ENCODE results near the gene PLCD3.

The PLCD3 gene, protein sequence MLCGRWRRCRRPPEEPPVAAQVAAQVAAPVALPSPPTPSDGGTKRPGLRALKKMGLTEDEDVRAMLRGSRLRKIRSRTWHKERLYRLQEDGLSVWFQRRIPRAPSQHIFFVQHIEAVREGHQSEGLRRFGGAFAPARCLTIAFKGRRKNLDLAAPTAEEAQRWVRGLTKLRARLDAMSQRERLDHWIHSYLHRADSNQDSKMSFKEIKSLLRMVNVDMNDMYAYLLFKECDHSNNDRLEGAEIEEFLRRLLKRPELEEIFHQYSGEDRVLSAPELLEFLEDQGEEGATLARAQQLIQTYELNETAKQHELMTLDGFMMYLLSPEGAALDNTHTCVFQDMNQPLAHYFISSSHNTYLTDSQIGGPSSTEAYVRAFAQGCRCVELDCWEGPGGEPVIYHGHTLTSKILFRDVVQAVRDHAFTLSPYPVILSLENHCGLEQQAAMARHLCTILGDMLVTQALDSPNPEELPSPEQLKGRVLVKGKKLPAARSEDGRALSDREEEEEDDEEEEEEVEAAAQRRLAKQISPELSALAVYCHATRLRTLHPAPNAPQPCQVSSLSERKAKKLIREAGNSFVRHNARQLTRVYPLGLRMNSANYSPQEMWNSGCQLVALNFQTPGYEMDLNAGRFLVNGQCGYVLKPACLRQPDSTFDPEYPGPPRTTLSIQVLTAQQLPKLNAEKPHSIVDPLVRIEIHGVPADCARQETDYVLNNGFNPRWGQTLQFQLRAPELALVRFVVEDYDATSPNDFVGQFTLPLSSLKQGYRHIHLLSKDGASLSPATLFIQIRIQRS

DNA sequence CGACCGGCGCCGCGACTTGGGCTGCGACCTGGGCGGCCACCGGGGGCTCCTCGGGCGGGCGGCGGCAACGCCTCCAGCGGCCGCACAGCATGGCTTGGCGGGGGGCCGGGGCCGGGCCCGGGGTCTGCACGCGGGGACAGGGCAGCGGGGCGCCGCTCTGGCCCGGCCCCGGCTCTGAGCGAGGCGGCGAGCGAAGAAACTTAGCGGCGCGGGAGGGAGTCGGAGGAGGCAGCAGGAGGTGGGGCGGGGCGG, at the start of gene PLCD3:
TSS of gene PLCD3 (minus strand) at position 196 of the 252 bp plus-strand sequence. CDS start at position 91, 105 bp downstream.
- no peaks in the 10 kb centered on the region for H3K27me3 ChIP-seq (ENCODE audit: control insufficient read depth in 2 of 2, insufficient read depth in 2 of 2, low read length in 2 of 2)
- H3K9ac ChIP-seq (ENCODE audit: low read depth in 1 of 2, low read length in 2 of 2): peak within 1 kb of the TSS; percentile 91 to 95
- no peaks in the 10 kb centered on the region for H3K36me3 ChIP-seq (ENCODE audit: control insufficient read depth in 2 of 2, insufficient read depth in 2 of 2, low read length in 2 of 2)
- H3K27ac ChIP-seq (ENCODE audit: low read depth in 2 of 2, low read length in 2 of 2): peak within 1 kb of the TSS; percentile 97 to 99
- H3K4me1 ChIP-seq (ENCODE audit: control insufficient read depth in 2 of 2, insufficient read depth in 2 of 2, low read length in 2 of 2): peaks cover 57 to 60% of the 10 kb centered on the region in 2 donors
- H3K9me3 ChIP-seq (ENCODE audit: control insufficient read depth in 2 of 2, low read length in 2 of 2): no peaks in the 10 kb centered on the region
- H3K4me3 ChIP-seq (ENCODE audit: low read length in 2 of 2): peak within 1 kb of the TSS; percentile 84 to 91

DNA sequence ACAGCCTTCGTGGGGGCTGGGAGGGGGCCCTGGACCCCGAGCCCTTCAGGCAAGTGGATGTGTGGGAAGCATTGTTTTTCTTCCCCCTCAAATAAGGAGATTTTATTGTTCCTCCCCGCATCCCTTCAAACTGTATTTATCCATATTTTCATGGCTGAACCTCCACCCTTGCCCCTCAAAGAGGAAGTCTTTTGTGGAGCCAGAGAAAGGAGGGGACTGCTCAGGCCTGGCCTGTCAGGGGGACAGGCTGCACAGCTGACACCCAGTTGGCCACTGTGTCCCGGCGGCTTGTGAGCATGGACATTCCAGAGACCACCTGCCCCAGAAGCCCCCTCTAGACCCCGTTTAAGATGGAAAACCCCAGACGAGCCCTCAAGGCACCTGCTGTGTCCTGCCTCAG, 45.2 kb upstream of the PLCD3 start:
- no peaks in the 10 kb centered on the region for H3K9me3 ChIP-seq (ENCODE audit: control insufficient read depth in 2 of 2, low read length in 2 of 2)
- no peak overlapping the region for H3K9ac ChIP-seq (ENCODE audit: low read depth in 1 of 2, low read length in 2 of 2)
- H3K4me1 ChIP-seq (ENCODE audit: control insufficient read depth in 2 of 2, insufficient read depth in 2 of 2, low read length in 2 of 2): peaks cover 8 to 15% of the 10 kb centered on the region in 2 donors
- no peak overlapping the region for H3K4me3 ChIP-seq (ENCODE audit: low read length in 2 of 2)
- no peak overlapping the region for H3K27ac ChIP-seq (ENCODE audit: low read depth in 2 of 2, low read length in 2 of 2)
- H3K36me3 ChIP-seq (ENCODE audit: control insufficient read depth in 2 of 2, insufficient read depth in 2 of 2, low read length in 2 of 2): no peaks in the 10 kb centered on the region
- H3K27me3 ChIP-seq (ENCODE audit: control insufficient read depth in 2 of 2, insufficient read depth in 2 of 2, low read length in 2 of 2): no peaks in the 10 kb centered on the region

DNA sequence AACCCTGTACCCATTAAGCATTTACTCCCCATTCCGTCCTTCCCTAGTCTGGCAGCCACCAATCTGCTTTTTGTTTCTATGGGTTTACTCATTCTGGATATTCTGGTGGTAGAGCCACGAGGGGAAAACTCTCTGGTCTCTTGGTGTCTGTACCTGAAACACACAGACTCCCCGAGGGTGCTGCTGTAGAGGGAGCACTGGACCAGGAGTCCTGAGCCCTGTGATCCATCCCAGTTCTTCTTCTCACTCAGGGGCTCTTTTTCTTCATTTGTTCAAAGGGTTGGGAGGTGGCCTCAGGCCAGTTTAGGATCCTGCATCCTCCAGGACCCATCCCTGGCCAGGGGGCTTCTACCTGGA, 43.4 kb upstream of the PLCD3 start:
- H3K4me1 ChIP-seq (ENCODE audit: control insufficient read depth in 2 of 2, insufficient read depth in 2 of 2, low read length in 2 of 2): peaks cover 26 to 30% of the 10 kb centered on the region in 2 donors
- peak overlapping the region in 1 of 2 donors; percentile 1 for H3K27ac ChIP-seq (ENCODE audit: low read depth in 2 of 2, low read length in 2 of 2)

DNA sequence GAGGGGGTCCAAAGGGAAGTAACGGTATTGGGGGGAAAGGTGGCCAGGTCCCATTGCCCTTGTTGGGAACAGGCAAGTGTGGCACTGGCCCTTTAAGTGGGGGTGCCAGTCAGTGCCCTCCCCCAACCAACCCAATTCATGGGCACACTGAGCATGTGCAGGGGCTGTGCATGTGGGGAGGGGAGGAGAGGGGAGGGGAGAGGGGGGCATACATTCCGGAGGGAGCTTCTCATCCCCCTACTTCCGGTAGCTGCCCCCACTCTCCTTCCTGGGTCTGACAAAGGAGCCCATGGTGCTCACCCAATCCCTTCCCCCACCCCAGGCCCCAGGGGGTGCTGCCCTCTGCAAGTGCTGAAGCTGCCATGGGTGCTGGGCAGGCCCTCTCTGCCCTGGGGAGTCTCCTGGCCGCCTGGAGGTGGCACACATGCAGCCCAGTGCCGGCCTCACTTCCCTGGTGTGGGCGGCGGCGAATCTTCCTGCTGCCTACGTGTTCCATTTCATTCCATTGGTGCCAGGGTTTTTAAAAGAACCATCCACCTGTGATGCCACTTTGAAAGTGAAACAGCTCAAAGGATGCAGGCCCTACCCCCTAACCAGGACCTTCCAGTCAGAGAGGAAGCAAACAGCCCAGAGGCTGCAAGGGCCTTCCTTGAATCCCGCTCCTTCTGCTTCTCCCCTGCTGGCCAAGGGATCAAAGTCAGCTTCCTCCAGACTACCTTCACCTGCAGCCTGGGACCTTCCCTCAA, 40.4 kb upstream of the PLCD3 start:
- H3K36me3 ChIP-seq (ENCODE audit: control insufficient read depth in 2 of 2, insufficient read depth in 2 of 2, low read length in 2 of 2): no peaks in the 10 kb centered on the region
- peak overlapping the region; percentile 87 for H3K27ac ChIP-seq (ENCODE audit: low read depth in 2 of 2, low read length in 2 of 2)
- peak overlapping the region; percentile 52 to 64 for H3K9ac ChIP-seq (ENCODE audit: low read depth in 1 of 2, low read length in 2 of 2)
- no peaks in the 10 kb centered on the region for H3K27me3 ChIP-seq (ENCODE audit: control insufficient read depth in 2 of 2, insufficient read depth in 2 of 2, low read length in 2 of 2)
- H3K4me3 ChIP-seq (ENCODE audit: low read length in 2 of 2): peak overlapping the region; percentile 53 to 66
- H3K9me3 ChIP-seq (ENCODE audit: control insufficient read depth in 2 of 2, low read length in 2 of 2): no peaks in the 10 kb centered on the region
- peaks cover 26 to 30% of the 10 kb centered on the region in 2 donors for H3K4me1 ChIP-seq (ENCODE audit: control insufficient read depth in 2 of 2, insufficient read depth in 2 of 2, low read length in 2 of 2)

More for the DNA sequence above, 43.4 kb upstream of the PLCD3 start:
- Histone ChIP-seq H3K36me3 (ENCODE audit: control insufficient read depth in 2 of 2, insufficient read depth in 2 of 2, low read length in 2 of 2) (no peaks in the 10 kb centered on the region), H3K9me3 (ENCODE audit: control insufficient read depth in 2 of 2, low read length in 2 of 2) (no peaks in the 10 kb centered on the region), H3K4me3 (ENCODE audit: low read length in 2 of 2) (no peak overlapping the region), H3K9ac (ENCODE audit: low read depth in 1 of 2, low read length in 2 of 2) (no peak overlapping the region), H3K27me3 (ENCODE audit: control insufficient read depth in 2 of 2, insufficient read depth in 2 of 2, low read length in 2 of 2) (no peaks in the 10 kb centered on the region)

DNA sequence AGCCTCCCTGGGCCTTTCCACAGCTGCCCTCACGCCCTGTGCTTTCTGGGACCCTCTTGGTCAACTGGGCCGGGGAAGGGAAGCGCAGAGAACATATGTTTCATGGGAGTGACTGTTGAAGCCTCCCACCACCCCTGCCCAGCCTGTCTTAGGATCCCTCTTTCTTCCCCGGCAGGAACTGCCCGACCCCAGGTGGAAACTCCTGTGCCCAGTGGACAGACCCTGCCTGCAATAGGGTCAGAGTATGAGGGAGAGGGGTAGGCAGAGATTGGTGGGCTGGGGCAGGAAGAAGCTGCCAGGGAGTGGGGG, 39.9 kb upstream of the PLCD3 start:
- Histone ChIP-seq H3K27ac (ENCODE audit: low read depth in 2 of 2, low read length in 2 of 2) (peak overlapping the region; percentile 87), H3K27me3 (ENCODE audit: control insufficient read depth in 2 of 2, insufficient read depth in 2 of 2, low read length in 2 of 2) (no peaks in the 10 kb centered on the region), H3K9me3 (ENCODE audit: control insufficient read depth in 2 of 2, low read length in 2 of 2) (no peaks in the 10 kb centered on the region), H3K36me3 (ENCODE audit: control insufficient read depth in 2 of 2, insufficient read depth in 2 of 2, low read length in 2 of 2) (no peaks in the 10 kb centered on the region), H3K4me1 (ENCODE audit: control insufficient read depth in 2 of 2, insufficient read depth in 2 of 2, low read length in 2 of 2) (peaks cover 26 to 30% of the 10 kb centered on the region in 2 donors), H3K9ac (ENCODE audit: low read depth in 1 of 2, low read length in 2 of 2) (peak overlapping the region; percentile 26 to 64), H3K4me3 (ENCODE audit: low read length in 2 of 2) (peak overlapping the region; percentile 53 to 66)

DNA sequence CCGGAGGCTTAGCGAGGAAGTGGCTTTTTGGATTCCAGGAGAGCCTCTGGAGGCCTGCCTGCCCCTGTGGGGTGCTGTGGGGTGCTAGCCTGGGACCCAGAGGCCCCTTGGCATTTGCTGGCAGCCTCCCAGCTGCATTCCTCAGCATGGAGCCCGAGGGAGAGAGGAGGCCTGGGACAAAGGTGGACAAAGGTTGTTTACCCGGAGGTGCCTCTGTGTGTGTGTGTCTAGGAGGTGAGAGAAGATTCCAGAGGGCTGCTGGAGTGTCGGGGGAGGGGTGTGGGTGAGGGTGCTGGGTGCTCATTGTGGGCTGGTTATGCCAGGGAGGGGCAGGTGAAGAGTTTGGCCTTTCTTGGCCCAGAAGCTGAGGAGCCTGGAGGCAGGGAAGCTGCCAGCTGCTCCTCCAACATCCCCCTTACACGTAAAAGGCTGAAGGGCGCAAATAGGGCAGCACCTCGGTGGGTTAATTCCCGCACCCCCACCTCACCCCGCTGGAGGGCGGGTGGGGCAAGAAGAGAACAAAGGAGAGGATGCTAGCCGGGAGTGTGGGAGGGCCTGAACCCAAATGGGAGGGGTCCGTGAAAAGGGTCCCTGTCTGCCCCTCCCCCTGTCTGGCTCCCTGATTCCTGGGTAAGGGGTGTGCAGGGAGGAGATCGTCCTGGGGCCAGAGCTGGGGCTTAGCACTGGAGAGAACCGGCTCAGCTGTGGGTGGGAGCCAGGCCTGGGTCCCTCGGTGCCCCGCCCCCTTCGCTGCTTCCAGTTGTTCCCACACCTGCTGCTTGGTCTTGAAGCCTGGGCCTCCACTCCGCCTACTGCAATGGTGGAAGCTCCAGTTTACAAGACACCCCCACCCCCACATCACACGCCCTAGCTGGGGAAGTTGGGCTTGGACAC, 39.3 kb upstream of the PLCD3 start:
- H3K36me3 ChIP-seq (ENCODE audit: control insufficient read depth in 2 of 2, insufficient read depth in 2 of 2, low read length in 2 of 2): no peaks in the 10 kb centered on the region
- H3K27me3 ChIP-seq (ENCODE audit: control insufficient read depth in 2 of 2, insufficient read depth in 2 of 2, low read length in 2 of 2): no peaks in the 10 kb centered on the region
- H3K27ac ChIP-seq (ENCODE audit: low read depth in 2 of 2, low read length in 2 of 2): peak overlapping the region; percentile 87
- peak overlapping the region; percentile 60 to 64 for H3K9ac ChIP-seq (ENCODE audit: low read depth in 1 of 2, low read length in 2 of 2)
- peaks cover 26 to 30% of the 10 kb centered on the region in 2 donors for H3K4me1 ChIP-seq (ENCODE audit: control insufficient read depth in 2 of 2, insufficient read depth in 2 of 2, low read length in 2 of 2)
- no peaks in the 10 kb centered on the region for H3K9me3 ChIP-seq (ENCODE audit: control insufficient read depth in 2 of 2, low read length in 2 of 2)
- H3K4me3 ChIP-seq (ENCODE audit: low read length in 2 of 2): peak overlapping the region; percentile 53 to 66

DNA sequence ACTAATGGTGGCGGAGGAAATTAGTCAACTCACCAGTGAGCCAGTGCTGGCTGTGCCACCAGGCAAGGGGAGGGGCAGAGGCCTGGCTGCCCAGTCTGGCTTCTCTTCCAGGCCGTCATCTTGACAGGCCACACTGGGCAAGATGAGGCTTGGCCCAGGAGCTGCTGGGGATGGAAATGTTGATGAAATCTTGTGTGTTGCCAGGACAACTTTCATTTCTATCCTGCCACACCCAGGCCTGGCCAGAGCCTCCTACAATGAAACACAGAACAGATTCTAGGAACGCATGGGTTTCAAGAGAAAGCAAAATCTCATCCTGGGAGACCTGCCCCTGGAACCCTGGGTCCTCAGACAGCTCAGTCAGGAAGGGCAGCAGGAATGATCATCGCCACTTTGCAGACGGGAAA, 38.6 kb upstream of the PLCD3 start:
- H3K9ac ChIP-seq (ENCODE audit: low read depth in 1 of 2, low read length in 2 of 2): peak overlapping the region; percentile 60 to 64

DNA sequence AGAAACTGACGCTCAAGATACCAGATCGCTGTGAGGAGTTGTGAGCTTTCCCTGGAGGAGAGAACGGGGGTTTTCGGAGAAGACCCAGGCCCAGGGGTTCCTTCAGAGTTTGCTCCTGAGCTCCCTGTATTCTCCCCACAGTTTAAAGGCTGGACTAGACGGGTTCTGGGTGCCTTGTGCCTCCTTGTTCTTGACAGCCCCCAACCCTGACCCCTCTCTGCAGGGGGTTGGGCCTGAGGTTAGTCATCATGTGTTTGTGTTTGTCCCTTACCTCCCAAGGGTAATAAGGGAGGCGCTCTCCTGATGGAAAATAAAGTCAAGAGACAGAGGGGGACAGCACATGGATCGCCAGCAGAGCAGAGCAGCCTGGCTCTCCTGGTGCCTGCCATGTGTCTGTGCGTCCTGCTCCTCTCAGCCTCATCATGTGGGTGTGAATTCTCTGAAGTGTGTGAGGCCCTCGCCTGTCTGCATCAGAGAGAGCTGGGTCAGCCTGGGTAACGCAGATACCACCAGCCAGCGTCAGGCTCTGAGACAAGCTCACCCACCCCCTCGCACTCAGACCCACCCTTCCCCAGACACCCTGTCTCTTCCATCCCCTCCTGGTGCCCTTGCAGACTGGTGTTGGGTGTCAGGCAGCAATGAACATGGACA, 38.1 kb upstream of the PLCD3 start:
- Histone ChIP-seq H3K9me3 (ENCODE audit: control insufficient read depth in 2 of 2, low read length in 2 of 2) (no peaks in the 10 kb centered on the region), H3K27ac (ENCODE audit: low read depth in 2 of 2, low read length in 2 of 2) (peak overlapping the region; percentile 87), H3K9ac (ENCODE audit: low read depth in 1 of 2, low read length in 2 of 2) (no peak overlapping the region), H3K4me1 (ENCODE audit: control insufficient read depth in 2 of 2, insufficient read depth in 2 of 2, low read length in 2 of 2) (peaks cover 23 to 25% of the 10 kb centered on the region in 2 donors), H3K27me3 (ENCODE audit: control insufficient read depth in 2 of 2, insufficient read depth in 2 of 2, low read length in 2 of 2) (no peaks in the 10 kb centered on the region), H3K4me3 (ENCODE audit: low read length in 2 of 2) (no peak overlapping the region), H3K36me3 (ENCODE audit: control insufficient read depth in 2 of 2, insufficient read depth in 2 of 2, low read length in 2 of 2) (no peaks in the 10 kb centered on the region)

More for the DNA sequence above, 38.6 kb upstream of the PLCD3 start:
- Histone ChIP-seq H3K27ac (ENCODE audit: low read depth in 2 of 2, low read length in 2 of 2) (peak overlapping the region; percentile 87), H3K4me3 (ENCODE audit: low read length in 2 of 2) (peak overlapping the region; percentile 53 to 66), H3K9me3 (ENCODE audit: control insufficient read depth in 2 of 2, low read length in 2 of 2) (no peaks in the 10 kb centered on the region), H3K4me1 (ENCODE audit: control insufficient read depth in 2 of 2, insufficient read depth in 2 of 2, low read length in 2 of 2) (peaks cover 23 to 26% of the 10 kb centered on the region in 2 donors), H3K36me3 (ENCODE audit: control insufficient read depth in 2 of 2, insufficient read depth in 2 of 2, low read length in 2 of 2) (no peaks in the 10 kb centered on the region), H3K27me3 (ENCODE audit: control insufficient read depth in 2 of 2, insufficient read depth in 2 of 2, low read length in 2 of 2) (no peaks in the 10 kb centered on the region)

All from mucosa of rectum (tissue), 2 donors.